Panc1 (cell line): ENCODE results near the gene SYCN. TPM values are rescaled to one million over a fixed set of nuclear protein-coding genes. Genes with fewer than 3 reads are reported as not detected.

Source experiments
- ATAC-seq: fragments of 200-7000 bp; cut with Tn5 transposase; 2 replicates; pipeline ENCODE4 v1.9.1; 2020; ENCODE audit warnings: mild to moderate bottlenecking, moderate library complexity
- BruUV-seq: library from RNA; stranded (reverse); fragments of 400-500 nt; replicated peaks from 2 replicates; lab custom pipeline; 2021; lab: Mats Ljungman, UMichigan
- CTCF ChIA-PET: fragments of 300-600 bp; sonication (Branson Sonifier 250); formaldehyde crosslinking; loops from one replicate; lab custom pipeline; 2022; ENCODE audit warnings: antibody characterized with exemption; lab: Charles Lee
- POLR2A ChIA-PET: fragments of 300-600 bp; sonication (Branson Sonifier 250); formaldehyde crosslinking; loops from one replicate; lab custom pipeline; 2022; ENCODE audit warnings: antibody characterized with exemption; lab: Charles Lee
- DNase-seq: peaks from one replicate; pipeline ENCODE4 v3.0.0-alpha.2; 2010; ENCODE audit warnings: low read depth, low spot score
- H3K27ac ChIP-seq: 2 replicates; pipeline ENCODE4 v1.5.1; 2011; ENCODE audit warnings: mild to moderate bottlenecking, low read length, inconsistent platforms
- H3K27me3 ChIP-seq: fragments of 200-500 bp; sonication (Bioruptor generic); 2 replicates; pipeline ENCODE4 v1.6.0; 2014; ENCODE audit warnings: low read length, inconsistent platforms; ENCODE audit not compliant: control insufficient read depth, insufficient read depth
- H3K36me3 ChIP-seq: fragments of 200-500 bp; sonication (Bioruptor generic); 2 replicates; pipeline ENCODE4 v1.5.1; 2014; ENCODE audit warnings: inconsistent platforms, mild to moderate bottlenecking, low read length, moderate library complexity; ENCODE audit not compliant: control insufficient read depth, insufficient read depth
- H3K4me1 ChIP-seq: 2 replicates; pipeline ENCODE4 v1.5.1; 2011; ENCODE audit warnings: inconsistent platforms, mild to moderate bottlenecking, low read length, moderate library complexity; ENCODE audit not compliant: control insufficient read depth, insufficient read depth
- H3K4me3 ChIP-seq, 2 experiments: 2 replicates each; pipeline ENCODE4 v1.5.1; 2011 to 2012; ENCODE audit warnings: low read depth in 2 of 2, low read length in 2 of 2, mild to moderate bottlenecking in 2 of 2, inconsistent platforms in 1 of 2, moderate library complexity in 1 of 2
- H3K9me3 ChIP-seq: fragments of 200-500 bp; sonication (Bioruptor generic); 2 replicates; pipeline ENCODE4 v1.5.1; 2014; ENCODE audit warnings: low read depth, mild to moderate bottlenecking, inconsistent platforms, low read length, moderate library complexity; ENCODE audit not compliant: control insufficient read depth, insufficient read depth
- POLR2AphosphoS5 ChIP-seq: IDR thresholded peaks from 2 replicates; pipeline ENCODE4 v1.6.1; 2012; ENCODE audit warnings: mild to moderate bottlenecking, low read depth, low read length, moderate library complexity
- REST ChIP-seq, 2 experiments: IDR thresholded peaks; 2 replicates each; pipeline ENCODE4 v1.6.1; 2011 to 2012; ENCODE audit warnings: low read depth in 2 of 2, control low read depth in 1 of 2, low read length in 1 of 2, mild to moderate bottlenecking in 1 of 2, moderate library complexity in 1 of 2; ENCODE audit not compliant: insufficient read depth in 1 of 2
- TCF7L2 ChIP-seq: IDR thresholded peaks from 2 replicates; pipeline ENCODE4 v1.6.1; 2011; ENCODE audit warnings: mild to moderate bottlenecking, low read depth, low read length, inconsistent platforms
- in situ Hi-C: cut with HindIII; loops from 2 replicates; pipeline ENCODE4 v1.10.0; 2016; ENCODE audit warnings: low sequenced_read_pairs, low pct_unique_long_range_greater_than_20kb
- intact Hi-C: fragments of 100-400 bp; cut with micrococcal nuclease; formaldehyde crosslinking; loops from one replicate; pipeline ENCODE4 v1.10.0; 2022; ENCODE audit not compliant: unreplicated experiment
- total RNA-seq: library from RNA; stranded (reverse); gene quantifications from one replicate; pipeline ENCODE4 v1.2.1, GENCODE V29; 2021; ENCODE audit not compliant: unreplicated experiment
- TF ChIP-seq, protein P1 (sequence below): fragments of 450-650 bp; IDR thresholded peaks from 2 replicates; pipeline ENCODE4 v1.5.1; 2017; ENCODE audit warnings: mild to moderate bottlenecking

Gene SYCN
- total RNA-seq, 1 experiment from 2014 or later = 0.33 TPM

DNA sequence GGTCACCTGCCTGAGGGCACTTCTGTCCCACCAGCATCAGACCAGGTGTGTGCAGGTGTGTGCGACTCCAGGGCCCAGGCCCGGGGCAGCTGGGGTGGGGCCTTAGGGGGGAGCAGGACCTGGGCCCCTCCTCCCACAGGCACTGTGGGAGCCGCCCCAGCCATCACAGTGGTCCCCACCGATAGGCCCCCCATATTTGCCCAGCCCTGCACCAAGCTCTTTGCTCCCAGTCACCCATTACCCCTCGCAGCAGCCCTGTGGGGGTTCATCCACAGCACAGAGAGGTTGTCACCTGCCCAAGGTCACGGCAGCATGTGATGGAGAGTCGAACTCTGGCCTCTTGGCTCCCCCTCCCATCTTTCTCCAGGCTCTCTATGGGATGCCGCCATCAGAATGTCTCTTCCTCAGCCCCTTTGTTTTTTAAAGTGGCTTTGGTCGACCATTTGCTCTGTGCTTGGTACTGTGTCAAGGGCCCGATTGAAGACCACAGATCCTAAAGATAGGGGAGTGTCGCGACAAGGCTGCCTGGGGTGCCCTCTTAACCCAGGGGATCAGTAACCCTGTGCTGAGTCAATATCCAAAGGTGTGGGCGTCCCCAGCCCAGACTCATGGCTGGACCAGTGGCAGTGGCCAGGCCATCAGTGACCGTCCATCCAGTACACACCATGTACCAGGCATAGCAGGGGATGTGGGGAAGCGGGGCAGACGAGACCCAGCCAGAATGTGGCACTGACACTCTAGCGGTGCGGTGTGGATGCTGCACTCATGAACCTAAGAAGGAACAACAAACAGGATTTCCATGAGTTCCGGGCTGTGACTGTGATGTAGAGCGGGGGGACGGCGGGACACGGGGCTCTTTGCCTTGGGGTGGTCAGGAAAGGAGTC lies 35.6 kb downstream of the SYCN start:
- TF ChIP-seq TCF7L2 = no peak
- TF ChIP-seq, protein P1, sequence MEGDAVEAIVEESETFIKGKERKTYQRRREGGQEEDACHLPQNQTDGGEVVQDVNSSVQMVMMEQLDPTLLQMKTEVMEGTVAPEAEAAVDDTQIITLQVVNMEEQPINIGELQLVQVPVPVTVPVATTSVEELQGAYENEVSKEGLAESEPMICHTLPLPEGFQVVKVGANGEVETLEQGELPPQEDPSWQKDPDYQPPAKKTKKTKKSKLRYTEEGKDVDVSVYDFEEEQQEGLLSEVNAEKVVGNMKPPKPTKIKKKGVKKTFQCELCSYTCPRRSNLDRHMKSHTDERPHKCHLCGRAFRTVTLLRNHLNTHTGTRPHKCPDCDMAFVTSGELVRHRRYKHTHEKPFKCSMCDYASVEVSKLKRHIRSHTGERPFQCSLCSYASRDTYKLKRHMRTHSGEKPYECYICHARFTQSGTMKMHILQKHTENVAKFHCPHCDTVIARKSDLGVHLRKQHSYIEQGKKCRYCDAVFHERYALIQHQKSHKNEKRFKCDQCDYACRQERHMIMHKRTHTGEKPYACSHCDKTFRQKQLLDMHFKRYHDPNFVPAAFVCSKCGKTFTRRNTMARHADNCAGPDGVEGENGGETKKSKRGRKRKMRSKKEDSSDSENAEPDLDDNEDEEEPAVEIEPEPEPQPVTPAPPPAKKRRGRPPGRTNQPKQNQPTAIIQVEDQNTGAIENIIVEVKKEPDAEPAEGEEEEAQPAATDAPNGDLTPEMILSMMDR = no peak
- H3K4me3 ChIP-seq = no peak overlapping the region
- ATAC-seq = no peak; the same call in 1 of the 2 replicates
- no peak overlapping the region for H3K27ac ChIP-seq
- H3K4me1 ChIP-seq = peaks cover 34% of the 10 kb centered on the region
- no peaks in the 10 kb centered on the region for H3K9me3 ChIP-seq
- intact Hi-C loops (no loop called here), in situ Hi-C loops (no loop called here)
- CTCF ChIA-PET = no interaction called here
- no TSS peak for BruUV-seq
- H3K36me3 ChIP-seq = peaks cover 7% of the 10 kb centered on the region; the same call in 1 of the 2 replicates
- POLR2A ChIA-PET = no interaction called here
- DNase-seq = no peak
- no peaks in the 10 kb centered on the region for H3K27me3 ChIP-seq

- ChIA-PET CTCF (interaction anchor here (1.2 kb wide), 1 partner anchor 32 kb away, joined by 15 read pairs; no protein-coding TSS in a partner anchor), POLR2A (interaction anchor here (0.6 kb wide), 1 partner anchor 8 kb away, joined by 3 read pairs; no protein-coding TSS in a partner anchor)
- Histone ChIP-seq H3K36me3 (peaks cover 6% of the 10 kb centered on the region; the same call in 1 of the 2 replicates), H3K27me3 (no peaks in the 10 kb centered on the region), H3K4me1 (peaks cover 34% of the 10 kb centered on the region), H3K27ac (no peak overlapping the region), H3K4me3 (no peak overlapping the region), H3K9me3 (no peaks in the 10 kb centered on the region)
- in situ Hi-C loops (no loop called here), intact Hi-C loops (no loop called here)
- TF ChIP-seq REST (IDR thresholded peaks at IDR 0.05; ENCODE audit: insufficient read depth in 1 of 2, low read depth in 2 of 2, low read length in 1 of 2) (0 out of 4 replicates have a peak, but pooled peaks of 1 of the 2 experiments have one; percentile 33), POLR2AphosphoS5 (no peak)
- TF ChIP-seq, protein P1 = no peak
- BruUV-seq = no TSS peak
- DNase-seq (no peak), ATAC-seq (no peak)
Measured at GRCh38 chr19:39167461-39168257, 36.4 kb downstream of the SYCN start.
